Neural progenitor cell (in vitro differentiated cells): ENCODE data around the gene PCDH9.

Experiments used
- EZH2 ChIP-seq: fragments of 200-600 bp; sonication (generic); IDR thresholded peaks from 2 replicates; pipeline ENCODE4 v1.6.1; 2017; ENCODE audit warnings: antibody characterized with exemption, mild to moderate bottlenecking, moderate library complexity
- EZH2phosphoT487 ChIP-seq: fragments of 200-600 bp; sonication (generic); IDR thresholded peaks from 2 replicates; pipeline ENCODE4 v1.6.1; 2017; ENCODE audit warnings: antibody characterized with exemption
- TF ChIP-seq, protein P1 (sequence below): fragments of 200-600 bp; sonication (generic); IDR thresholded peaks from 2 replicates; pipeline ENCODE4 v1.5.1; 2017; ENCODE audit warnings: antibody characterized with exemption, mild to moderate bottlenecking

DNA sequence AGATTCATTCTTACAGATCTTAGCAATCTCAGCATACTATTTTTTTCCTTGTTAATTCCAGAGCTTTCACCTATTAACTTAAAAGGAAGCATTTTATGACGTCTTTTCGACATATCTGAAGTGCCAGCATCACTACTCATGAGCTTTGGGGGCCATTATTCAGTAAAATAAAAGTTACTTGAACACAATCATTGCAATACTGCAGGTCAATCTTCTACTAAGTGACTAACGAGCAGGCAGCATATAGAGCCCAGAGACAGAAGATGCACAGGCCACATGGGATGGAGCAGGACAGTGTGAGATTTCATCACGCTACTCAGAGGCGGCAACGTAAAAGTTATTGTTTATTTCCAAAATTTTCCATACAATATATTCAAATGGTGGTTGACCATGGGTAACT lies 382.6 kb downstream of the PCDH9 start:
- TF ChIP-seq, protein P1, sequence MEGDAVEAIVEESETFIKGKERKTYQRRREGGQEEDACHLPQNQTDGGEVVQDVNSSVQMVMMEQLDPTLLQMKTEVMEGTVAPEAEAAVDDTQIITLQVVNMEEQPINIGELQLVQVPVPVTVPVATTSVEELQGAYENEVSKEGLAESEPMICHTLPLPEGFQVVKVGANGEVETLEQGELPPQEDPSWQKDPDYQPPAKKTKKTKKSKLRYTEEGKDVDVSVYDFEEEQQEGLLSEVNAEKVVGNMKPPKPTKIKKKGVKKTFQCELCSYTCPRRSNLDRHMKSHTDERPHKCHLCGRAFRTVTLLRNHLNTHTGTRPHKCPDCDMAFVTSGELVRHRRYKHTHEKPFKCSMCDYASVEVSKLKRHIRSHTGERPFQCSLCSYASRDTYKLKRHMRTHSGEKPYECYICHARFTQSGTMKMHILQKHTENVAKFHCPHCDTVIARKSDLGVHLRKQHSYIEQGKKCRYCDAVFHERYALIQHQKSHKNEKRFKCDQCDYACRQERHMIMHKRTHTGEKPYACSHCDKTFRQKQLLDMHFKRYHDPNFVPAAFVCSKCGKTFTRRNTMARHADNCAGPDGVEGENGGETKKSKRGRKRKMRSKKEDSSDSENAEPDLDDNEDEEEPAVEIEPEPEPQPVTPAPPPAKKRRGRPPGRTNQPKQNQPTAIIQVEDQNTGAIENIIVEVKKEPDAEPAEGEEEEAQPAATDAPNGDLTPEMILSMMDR: no peak
- no peak for TF ChIP-seq EZH2
- no peak for TF ChIP-seq EZH2phosphoT487
